ENCODE measurements around the gene HLA-B. TPM values are rescaled to one million over a fixed set of nuclear protein-coding genes. Genes with fewer than 3 reads are reported as not detected.

HLA-B gene
- total RNA-seq, 6 experiments from 2014 or later: 232 to 1,122 (median 585) TPM

- TF ChIP-seq POLR2A (IDR thresholded peaks at IDR 0.05): no peak
- TF ChIP-seq, protein P1, sequence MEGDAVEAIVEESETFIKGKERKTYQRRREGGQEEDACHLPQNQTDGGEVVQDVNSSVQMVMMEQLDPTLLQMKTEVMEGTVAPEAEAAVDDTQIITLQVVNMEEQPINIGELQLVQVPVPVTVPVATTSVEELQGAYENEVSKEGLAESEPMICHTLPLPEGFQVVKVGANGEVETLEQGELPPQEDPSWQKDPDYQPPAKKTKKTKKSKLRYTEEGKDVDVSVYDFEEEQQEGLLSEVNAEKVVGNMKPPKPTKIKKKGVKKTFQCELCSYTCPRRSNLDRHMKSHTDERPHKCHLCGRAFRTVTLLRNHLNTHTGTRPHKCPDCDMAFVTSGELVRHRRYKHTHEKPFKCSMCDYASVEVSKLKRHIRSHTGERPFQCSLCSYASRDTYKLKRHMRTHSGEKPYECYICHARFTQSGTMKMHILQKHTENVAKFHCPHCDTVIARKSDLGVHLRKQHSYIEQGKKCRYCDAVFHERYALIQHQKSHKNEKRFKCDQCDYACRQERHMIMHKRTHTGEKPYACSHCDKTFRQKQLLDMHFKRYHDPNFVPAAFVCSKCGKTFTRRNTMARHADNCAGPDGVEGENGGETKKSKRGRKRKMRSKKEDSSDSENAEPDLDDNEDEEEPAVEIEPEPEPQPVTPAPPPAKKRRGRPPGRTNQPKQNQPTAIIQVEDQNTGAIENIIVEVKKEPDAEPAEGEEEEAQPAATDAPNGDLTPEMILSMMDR (IDR thresholded peaks at IDR 0.05): no peak
- Histone ChIP-seq H3K36me3 (peaks cover 0 to 2% (median 0%) of the 10 kb centered on the region in 4 donors), H3K27me3 (no peaks in the 10 kb centered on the region), H3K27ac (no peak overlapping the region), H3K4me1 (no peaks in the 10 kb centered on the region), H3K9me3 (no peaks in the 10 kb centered on the region), H3K4me3 (no peak overlapping the region)
- intact Hi-C loops (cut with DNase I): loop anchor here in 1 of 2 donors (10.0 kb wide), 1 partner anchor 66 kb away; no protein-coding TSS in a partner anchor
- DNase-seq: no peak
- ATAC-seq: no peak
- WGBS (ENCODE audit: insufficient coverage, low coverage, low lambda C conversion rate, missing lambda C conversion rate): 46% methylated on average over 7 of the region's 11 CpGs
Observed at GRCh38 chr6:31350196-31351032, 6.6 kb downstream of the HLA-B start.

DNA sequence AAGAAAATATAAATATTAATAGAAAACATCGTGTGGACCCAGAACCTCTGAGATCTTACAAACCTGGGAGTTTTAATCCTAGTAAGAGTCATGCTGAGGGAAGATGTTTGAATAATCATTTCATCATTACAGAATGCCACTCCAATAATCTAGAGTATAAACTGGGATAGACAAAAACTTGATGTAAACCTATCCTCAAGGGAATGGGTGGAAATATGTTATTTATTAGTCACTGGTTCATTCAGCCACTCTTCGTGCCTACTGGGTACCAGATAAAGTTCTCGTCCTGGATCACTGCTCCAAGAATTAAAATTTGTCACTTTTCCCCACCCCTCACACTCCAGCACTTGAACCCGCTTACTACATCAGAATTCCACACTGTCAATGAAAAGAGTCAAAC, 7.7 kb downstream of the HLA-B start:
- intact Hi-C loops (cut with DNase I): no loop called here
- 65% methylated on average over 3 of the region's 4 CpGs for WGBS (ENCODE audit: insufficient coverage, low coverage, low lambda C conversion rate, missing lambda C conversion rate)
- H3K27me3 ChIP-seq: no peaks in the 10 kb centered on the region
- no peaks in the 10 kb centered on the region for H3K9me3 ChIP-seq
- H3K27ac ChIP-seq: no peak overlapping the region
- DNase-seq (no peak), ATAC-seq (no peak)
- TF ChIP-seq, protein P1 (IDR thresholded peaks at IDR 0.05): no peak
- no peak for TF ChIP-seq POLR2A (IDR thresholded peaks at IDR 0.05)
- H3K36me3 ChIP-seq: no peaks in the 10 kb centered on the region
- H3K4me3 ChIP-seq: no peak overlapping the region
- no peaks in the 10 kb centered on the region for H3K4me1 ChIP-seq

DNA sequence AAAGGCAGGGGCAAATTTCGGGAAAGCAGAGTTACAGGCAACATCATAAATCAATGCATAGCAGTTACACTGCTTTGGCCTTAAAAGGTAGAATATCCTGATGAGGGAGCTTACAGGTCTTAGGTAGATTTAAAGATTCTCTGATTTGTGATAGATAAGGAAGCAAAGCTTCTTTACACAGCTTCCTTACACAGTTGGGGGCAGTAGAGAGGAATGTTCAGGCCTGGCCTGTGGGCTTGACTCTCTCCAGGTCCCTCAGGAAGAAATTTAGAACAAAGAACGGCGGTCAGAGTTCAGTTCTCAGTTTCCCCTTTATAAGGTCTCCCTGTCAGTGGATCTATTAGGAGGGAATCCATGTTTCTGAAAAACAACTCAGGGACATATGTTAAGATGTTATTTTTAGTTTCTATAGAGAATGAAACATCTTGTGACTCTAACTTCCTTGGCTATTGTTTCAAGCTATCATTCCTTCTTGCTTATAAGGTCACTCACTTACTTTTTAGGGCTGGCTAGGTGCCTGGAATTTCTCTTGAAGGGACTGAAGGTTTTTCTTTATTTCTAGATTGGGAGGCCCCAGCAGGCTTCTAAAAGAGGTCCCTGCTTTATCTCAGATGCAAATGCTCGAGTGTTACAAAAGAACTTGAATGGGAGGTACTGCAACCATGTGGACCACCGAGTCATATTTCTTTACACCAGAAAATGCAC, 11.8 kb downstream of the HLA-B start:
- H3K27ac ChIP-seq: no peak overlapping the region
- WGBS (ENCODE audit: insufficient coverage, low coverage, low lambda C conversion rate, missing lambda C conversion rate): 55% methylated on average over 5 of the region's 5 CpGs
- no peaks in the 10 kb centered on the region for H3K9me3 ChIP-seq
- H3K4me3 ChIP-seq: no peak overlapping the region
- no peaks in the 10 kb centered on the region for H3K27me3 ChIP-seq
- no peaks in the 10 kb centered on the region for H3K36me3 ChIP-seq
- intact Hi-C loops (cut with DNase I): no loop called here
- TF ChIP-seq, protein P1 (IDR thresholded peaks at IDR 0.05): no peak
- TF ChIP-seq POLR2A (IDR thresholded peaks at IDR 0.05): no peak
- DNase-seq: no peak
- ATAC-seq: no peak
- H3K4me1 ChIP-seq: no peaks in the 10 kb centered on the region

GRCh38 chr6:31340228-31340627, 16.8 kb downstream of the HLA-B start:
- DNase-seq (no peak), ATAC-seq (no peak)
- no peaks in the 10 kb centered on the region for H3K9me3 ChIP-seq
- no peak overlapping the region for H3K27ac ChIP-seq
- no peak for TF ChIP-seq POLR2A (IDR thresholded peaks at IDR 0.05)
- TF ChIP-seq, protein P1 (IDR thresholded peaks at IDR 0.05): no peak
- H3K4me1 ChIP-seq: no peaks in the 10 kb centered on the region
- H3K27me3 ChIP-seq: no peaks in the 10 kb centered on the region
- H3K36me3 ChIP-seq: no peaks in the 10 kb centered on the region
- intact Hi-C loops (cut with DNase I): no loop called here
- no peak overlapping the region for H3K4me3 ChIP-seq

Measured in right lobe of liver (tissue), 6 donors.